ENCODE measurements around the gene SELENOW.

Gene SELENOW

DNA sequence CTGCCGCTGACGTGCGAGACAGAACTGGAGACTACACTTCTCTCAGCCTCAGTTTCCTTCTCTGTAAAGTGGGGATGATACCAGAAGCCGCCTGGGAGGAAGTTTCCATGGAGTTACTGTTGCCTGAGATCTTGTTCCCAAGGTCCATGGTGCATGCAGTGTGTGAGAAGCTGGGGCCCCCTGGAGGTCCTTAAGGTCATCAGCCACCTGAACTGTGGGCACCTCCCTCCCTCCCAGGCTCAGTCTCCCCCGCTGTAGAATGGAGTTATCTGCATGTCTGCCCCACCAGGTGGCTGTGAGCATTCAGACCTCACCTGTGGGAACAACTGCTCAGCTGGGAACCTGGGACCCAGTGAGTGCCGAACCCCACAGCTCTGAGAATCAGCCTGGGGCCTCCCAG lies 45.9 kb downstream of the SELENOW start:
- no peak for DNase-seq (ENCODE audit: low read depth in 1 of 2, low spot score in 1 of 2)
- in situ Hi-C loops (cut with HindIII; ENCODE audit: low pct_unique_long_range_greater_than_20kb, low sequenced_read_pairs): no loop called here
- TF ChIP-seq JUND (IDR thresholded peaks at IDR 0.05; ENCODE audit: low read depth): no peak

DNA sequence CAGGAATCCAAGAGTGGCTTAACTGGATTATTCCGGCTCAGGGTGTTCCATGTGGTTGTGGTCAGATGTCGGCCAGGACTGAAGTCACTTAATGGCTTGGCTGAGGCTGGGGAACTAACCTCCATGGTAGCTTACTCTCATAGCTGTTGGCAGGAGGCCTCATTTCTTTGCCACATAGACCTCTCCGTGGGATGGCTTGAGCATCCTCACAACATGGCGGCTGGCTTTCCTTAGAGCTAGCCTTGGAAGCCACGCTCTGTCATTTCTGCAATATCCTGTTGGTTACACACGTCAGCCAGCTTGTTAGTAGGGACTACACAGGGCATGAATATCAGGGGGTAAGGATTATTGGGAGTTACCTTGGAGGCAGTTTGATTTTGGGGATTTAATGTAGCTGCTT lies 48.3 kb downstream of the SELENOW start:
- TF ChIP-seq JUND (IDR thresholded peaks at IDR 0.05; ENCODE audit: low read depth): no peak
- in situ Hi-C loops (cut with HindIII; ENCODE audit: low pct_unique_long_range_greater_than_20kb, low sequenced_read_pairs): no loop called here
- no peak for DNase-seq (ENCODE audit: low read depth in 1 of 2, low spot score in 1 of 2)

GRCh38 chr19:47832723-47833122 lies 54.2 kb downstream of the SELENOW start:
- TF ChIP-seq JUND (IDR thresholded peaks at IDR 0.05; ENCODE audit: low read depth): no peak
- DNase-seq (ENCODE audit: low read depth in 1 of 2, low spot score in 1 of 2): no peak
- in situ Hi-C loops (cut with HindIII; ENCODE audit: low pct_unique_long_range_greater_than_20kb, low sequenced_read_pairs): no loop called here
